Mucosa of stomach (tissue), 1 donor: Measurements from ENCODE around the gene ADAMTS15.
A peak's percentile ranks its signal among the peaks of the same experiment; 100 is the strongest.

Source experiments
- H3K27me3 ChIP-seq: one replicate; pipeline ENCODE4 v1.7.0; 2013; ENCODE audit warnings: mild to moderate bottlenecking, low read length; ENCODE audit not compliant: control insufficient read depth, insufficient read depth
- H3K36me3 ChIP-seq: one replicate; pipeline ENCODE4 v1.7.0; 2013; ENCODE audit warnings: low read length; ENCODE audit not compliant: control insufficient read depth, insufficient read depth
- H3K4me1 ChIP-seq: one replicate; pipeline ENCODE4 v1.7.0; 2013; ENCODE audit warnings: mild to moderate bottlenecking, low read length; ENCODE audit not compliant: control insufficient read depth, insufficient read depth
- H3K4me3 ChIP-seq: one replicate; pipeline ENCODE4 v1.7.0; 2013; ENCODE audit warnings: low read length
- H3K9ac ChIP-seq: one replicate; pipeline ENCODE4 v1.7.0; 2013; ENCODE audit warnings: mild to moderate bottlenecking, low read length, moderate library complexity
- H3K9me3 ChIP-seq: one replicate; pipeline ENCODE4 v1.7.0; 2013; ENCODE audit warnings: mild to moderate bottlenecking, low read length, moderate library complexity; ENCODE audit not compliant: control insufficient read depth
- donor health status: Pancreatic carcinoma.

Gene ADAMTS15

GRCh38 chr11:130448416-130449309, at the start of gene ADAMTS15:
TSS of gene ADAMTS15 (plus strand) at chr11:130448645. CDS start at chr11:130448974, 329 bp downstream.
- Histone ChIP-seq H3K4me3 (peak within 1 kb of the TSS; percentile 21), H3K4me1 (peaks cover 21% of the 10 kb centered on the region), H3K36me3 (no peaks in the 10 kb centered on the region), H3K9me3 (no peaks in the 10 kb centered on the region), H3K27me3 (peaks cover 4% of the 10 kb centered on the region), H3K9ac (peak within 1 kb of the TSS; percentile 70)

GRCh38 chr11:130399196-130399595, 49.2 kb upstream of the ADAMTS15 start:
- H3K9ac ChIP-seq: no peak overlapping the region

GRCh38 chr11:130400781-130401483, 47.5 kb upstream of the ADAMTS15 start:
- no peaks in the 10 kb centered on the region for H3K36me3 ChIP-seq
- H3K9ac ChIP-seq: no peak overlapping the region
- H3K4me3 ChIP-seq: no peak overlapping the region
- no peaks in the 10 kb centered on the region for H3K27me3 ChIP-seq
- H3K4me1 ChIP-seq: no peaks in the 10 kb centered on the region
- H3K9me3 ChIP-seq: no peaks in the 10 kb centered on the region

More at GRCh38 chr11:130399196-130399595, 49.2 kb upstream of the ADAMTS15 start:
- Histone ChIP-seq H3K4me3 (no peak overlapping the region), H3K9me3 (no peaks in the 10 kb centered on the region), H3K36me3 (no peaks in the 10 kb centered on the region), H3K27me3 (no peaks in the 10 kb centered on the region), H3K4me1 (no peaks in the 10 kb centered on the region)

- Histone ChIP-seq H3K9me3 (no peaks in the 10 kb centered on the region), H3K27me3 (no peaks in the 10 kb centered on the region), H3K36me3 (no peaks in the 10 kb centered on the region), H3K9ac (no peak overlapping the region), H3K4me3 (no peak overlapping the region), H3K4me1 (no peaks in the 10 kb centered on the region)
Observed at GRCh38 chr11:130402570-130402969, 45.9 kb upstream of the ADAMTS15 start.

GRCh38 chr11:130403271-130403804, 45.1 kb upstream of the ADAMTS15 start:
- Histone ChIP-seq H3K27me3 (no peaks in the 10 kb centered on the region), H3K9ac (no peak overlapping the region), H3K4me1 (no peaks in the 10 kb centered on the region), H3K9me3 (no peaks in the 10 kb centered on the region), H3K4me3 (no peak overlapping the region), H3K36me3 (no peaks in the 10 kb centered on the region)

- Histone ChIP-seq H3K9me3 (no peaks in the 10 kb centered on the region), H3K4me3 (no peak overlapping the region), H3K27me3 (no peaks in the 10 kb centered on the region), H3K4me1 (no peaks in the 10 kb centered on the region), H3K36me3 (no peaks in the 10 kb centered on the region), H3K9ac (no peak overlapping the region)
Observed at GRCh38 chr11:130403967-130404366, 44.5 kb upstream of the ADAMTS15 start.

- H3K4me1 ChIP-seq: no peaks in the 10 kb centered on the region
- no peak overlapping the region for H3K9ac ChIP-seq
- H3K4me3 ChIP-seq: no peak overlapping the region
- no peaks in the 10 kb centered on the region for H3K9me3 ChIP-seq
- H3K36me3 ChIP-seq: no peaks in the 10 kb centered on the region
- H3K27me3 ChIP-seq: no peaks in the 10 kb centered on the region
Observed at GRCh38 chr11:130404727-130405126, 43.7 kb upstream of the ADAMTS15 start.

- no peak overlapping the region for H3K4me3 ChIP-seq
- H3K36me3 ChIP-seq: no peaks in the 10 kb centered on the region
- no peak overlapping the region for H3K9ac ChIP-seq
- no peaks in the 10 kb centered on the region for H3K9me3 ChIP-seq
- no peaks in the 10 kb centered on the region for H3K27me3 ChIP-seq
- H3K4me1 ChIP-seq: no peaks in the 10 kb centered on the region
Observed at GRCh38 chr11:130405428-130405827, 43.0 kb upstream of the ADAMTS15 start.

- Histone ChIP-seq H3K9me3 (no peaks in the 10 kb centered on the region), H3K4me3 (no peak overlapping the region), H3K4me1 (no peaks in the 10 kb centered on the region), H3K9ac (no peak overlapping the region), H3K36me3 (no peaks in the 10 kb centered on the region), H3K27me3 (no peaks in the 10 kb centered on the region)
Observed at GRCh38 chr11:130407978-130408377, 40.5 kb upstream of the ADAMTS15 start.

GRCh38 chr11:130408401-130408890, 40.0 kb upstream of the ADAMTS15 start:
- no peak overlapping the region for H3K4me3 ChIP-seq

GRCh38 chr11:130408901-130409300, 39.5 kb upstream of the ADAMTS15 start:
- no peak overlapping the region for H3K4me3 ChIP-seq
- H3K9me3 ChIP-seq: no peaks in the 10 kb centered on the region
- H3K36me3 ChIP-seq: no peaks in the 10 kb centered on the region
- no peaks in the 10 kb centered on the region for H3K4me1 ChIP-seq
- no peak overlapping the region for H3K9ac ChIP-seq
- H3K27me3 ChIP-seq: no peaks in the 10 kb centered on the region

More at GRCh38 chr11:130408401-130408890, 40.0 kb upstream of the ADAMTS15 start:
- no peaks in the 10 kb centered on the region for H3K4me1 ChIP-seq
- no peaks in the 10 kb centered on the region for H3K27me3 ChIP-seq
- H3K9ac ChIP-seq: no peak overlapping the region
- H3K36me3 ChIP-seq: no peaks in the 10 kb centered on the region
- H3K9me3 ChIP-seq: no peaks in the 10 kb centered on the region
